Hindlimb muscle (tissue), 1 donor: ENCODE results near the gene ZC3HAV1. TPM values are rescaled to one million over a fixed set of nuclear protein-coding genes. Genes with fewer than 3 reads are reported as not detected.

Source experiments
- DNase-seq: peaks from one replicate; pipeline ENCODE4 v3.0.0-alpha.2; 2013
- polyA plus RNA-seq: library from polyadenylated mRNA; unstranded; fragments of 120-200 nt; gene quantifications from one replicate; pipeline ENCODE4 v1.2.1, GENCODE V29; 2013; ENCODE audit not compliant: insufficient read length

The ZC3HAV1 gene
- polyA plus RNA-seq, 1 donor = 10.5 TPM

GRCh38 chr7:139011373-139011772 is 98.1 kb downstream of the ZC3HAV1 start:
- no peak for DNase-seq

GRCh38 chr7:139004321-139005090 is 105.0 kb downstream of the ZC3HAV1 start:
- DNase-seq = no peak

DNA sequence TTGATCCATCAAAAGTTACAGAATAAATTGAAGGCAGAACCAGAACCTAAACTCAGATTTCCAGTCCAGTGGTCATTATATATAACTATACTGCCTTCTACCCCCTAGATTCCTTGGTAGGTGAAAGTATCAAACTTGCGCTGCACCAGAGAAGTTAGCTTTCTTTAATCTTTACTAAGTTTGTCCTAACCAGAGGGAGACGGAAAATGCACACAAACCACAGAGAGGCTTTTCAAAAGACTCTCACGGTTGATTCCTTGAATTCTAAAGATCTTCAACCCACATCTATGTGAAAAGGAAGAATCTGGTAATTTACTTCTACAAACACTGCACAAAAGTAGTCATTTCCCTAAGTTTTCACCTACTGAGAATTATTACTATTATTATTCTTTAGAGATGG is 110.1 kb downstream of the ZC3HAV1 start:
- no peak for DNase-seq

Other genes starting within 250 kb of the ZC3HAV1 start
- gene KIAA1549, start 128.3 kb downstream of the ZC3HAV1 start, polyA plus RNA-seq = 14.1 TPM
- 16.2 TPM for gene ZC3HAV1L, start 73.7 kb downstream of the ZC3HAV1 start, polyA plus RNA-seq
- gene UBN2, start 121.5 kb upstream of the ZC3HAV1 start, polyA plus RNA-seq = 11.1 TPM
- gene FMC1, start 231.6 kb upstream of the ZC3HAV1 start, polyA plus RNA-seq = 21.0 TPM